CD4-positive, alpha-beta T cell treated with Interferon gamma for 1 hour (primary cell): ENCODE data around the gene CABP7.

Source experiments
- DNase-seq: peaks from one replicate; pipeline ENCODE4 v3.0.0-alpha.2; 2020

The CABP7 gene

DNA sequence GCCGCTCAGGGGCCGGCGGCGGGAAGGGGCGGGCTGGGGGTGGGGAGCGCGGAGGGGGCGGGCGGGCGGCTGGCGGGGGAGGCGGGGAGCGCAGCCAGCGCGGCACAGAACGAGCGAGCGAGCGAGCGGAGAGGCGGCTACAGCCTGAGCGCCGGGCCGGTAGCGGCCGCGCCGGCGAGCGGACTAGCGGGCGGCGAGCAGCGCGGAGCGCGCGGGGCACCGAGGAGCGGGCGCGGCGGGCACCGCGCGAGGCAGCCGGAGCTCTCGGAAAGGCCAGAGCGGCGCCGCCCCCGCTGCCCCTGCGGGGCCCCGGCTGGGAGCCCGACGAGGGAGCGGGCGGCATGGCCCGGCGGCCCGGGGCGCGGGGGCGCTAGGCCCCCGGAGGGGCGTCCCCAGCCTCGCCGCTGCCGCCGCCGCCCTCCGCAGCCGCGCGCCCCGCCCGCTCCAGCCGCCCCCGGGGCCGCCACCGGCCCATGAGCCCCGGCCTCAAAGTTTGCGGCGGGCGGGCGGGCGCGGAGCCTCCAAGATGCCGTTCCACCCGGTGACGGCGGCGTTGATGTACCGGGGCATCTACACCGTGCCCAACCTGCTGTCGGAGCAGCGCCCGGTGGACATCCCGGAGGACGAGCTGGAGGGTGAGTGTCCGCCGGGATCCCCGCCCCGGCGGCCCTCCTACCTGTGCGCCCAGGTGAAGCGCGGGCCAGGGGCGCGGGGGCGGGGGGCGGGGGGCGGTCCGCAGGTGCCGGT is at the start of gene CABP7:
CABP7 (plus strand) TSS at position 105 of the 747 bp plus-strand sequence; CDS start at position 527, 422 bp downstream.
- no peak for DNase-seq

DNA sequence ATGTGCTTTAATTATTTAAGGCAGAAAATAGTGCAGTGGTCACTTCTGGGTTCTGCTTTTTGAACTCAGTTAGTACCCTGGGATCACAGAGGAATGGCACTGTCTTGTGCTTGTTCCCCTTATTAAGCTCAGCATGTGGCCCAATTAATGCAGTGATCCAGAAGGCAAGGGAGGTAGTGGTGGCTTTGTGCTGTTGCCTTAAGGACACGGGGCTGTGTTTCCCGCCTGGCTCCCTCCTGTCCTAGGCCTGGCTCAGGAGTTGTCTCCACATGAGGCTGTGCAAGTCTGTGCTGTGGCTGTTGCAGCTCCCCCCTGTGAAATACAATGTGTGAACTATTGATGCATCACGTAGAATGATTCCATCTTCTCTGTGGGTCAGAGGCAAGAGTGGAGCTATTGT is 49.2 kb upstream of the CABP7 start:
- DNase-seq, result no peak

DNA sequence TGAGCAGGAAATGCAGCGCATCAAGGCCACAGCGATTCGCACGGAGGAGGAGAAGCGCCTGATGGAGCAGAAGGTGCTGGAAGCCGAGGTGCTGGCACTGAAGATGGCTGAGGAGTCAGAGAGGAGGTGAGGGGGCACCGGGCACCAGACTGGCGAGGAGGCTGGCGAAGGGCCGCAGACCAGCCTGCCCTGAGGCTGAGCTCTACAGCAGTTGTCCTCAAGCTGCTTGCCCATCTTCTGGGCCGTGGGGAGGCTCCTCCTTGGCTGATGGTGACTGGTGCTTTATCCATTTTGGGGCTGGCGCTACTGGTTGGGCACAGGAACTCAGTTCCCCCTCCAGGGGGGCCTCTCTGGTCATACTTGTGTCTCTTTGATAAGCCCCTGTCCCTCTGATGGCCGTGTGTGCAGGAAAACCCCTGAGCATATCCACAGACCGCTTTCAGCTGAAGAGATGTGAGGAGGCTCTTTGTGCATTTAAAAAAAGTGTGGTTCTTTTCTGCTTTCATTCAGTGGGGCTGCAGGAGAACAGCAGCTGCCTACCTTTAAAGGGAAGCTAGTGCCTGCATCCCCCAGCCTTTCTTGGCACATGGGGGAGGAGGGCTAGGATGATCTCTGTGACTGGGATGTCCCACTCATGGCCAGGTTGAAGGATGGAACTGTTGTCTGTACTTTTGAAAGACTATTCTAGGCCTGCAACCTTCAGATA is 46.3 kb upstream of the CABP7 start:
- no peak for DNase-seq

DNA sequence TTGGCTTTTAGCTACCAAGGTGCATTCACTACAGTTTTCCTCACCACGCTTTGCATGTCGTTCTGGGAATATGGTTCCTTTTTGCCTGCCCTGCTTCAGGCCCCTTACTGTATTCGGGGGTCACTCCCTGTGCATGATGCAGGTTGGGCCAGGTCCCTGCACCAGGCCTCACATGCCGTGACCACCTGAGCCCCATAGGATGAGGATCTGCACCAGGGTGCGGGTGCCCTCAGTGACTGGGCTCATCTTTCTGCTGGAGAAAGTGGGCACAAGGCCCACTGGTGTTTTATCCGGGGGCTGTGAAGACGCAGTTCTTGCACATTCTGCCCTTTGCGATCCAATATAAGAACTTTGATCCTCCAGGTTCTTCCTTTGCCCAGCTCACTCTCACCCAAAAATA is 45.7 kb upstream of the CABP7 start:
- no peak for DNase-seq

DNA sequence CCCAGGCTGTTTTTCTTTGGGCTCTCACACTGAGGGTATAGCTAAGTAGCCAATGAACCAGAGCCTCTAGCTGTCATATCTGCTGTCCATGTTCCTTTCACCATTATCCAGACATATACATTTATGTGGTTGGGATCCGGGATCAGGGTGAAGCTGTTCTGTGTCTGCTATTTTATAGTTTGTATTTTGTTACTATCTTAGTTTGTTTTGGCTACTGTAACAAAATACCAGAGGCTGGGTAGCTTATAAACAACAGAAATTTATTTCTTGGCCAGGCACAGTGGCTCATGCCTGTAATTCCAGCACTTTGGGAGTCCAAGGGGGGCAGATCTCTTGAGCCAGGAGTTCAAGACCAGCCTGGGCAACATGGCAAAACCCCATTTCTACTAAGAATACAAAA is 40.5 kb upstream of the CABP7 start:
- no peak for DNase-seq

DNA sequence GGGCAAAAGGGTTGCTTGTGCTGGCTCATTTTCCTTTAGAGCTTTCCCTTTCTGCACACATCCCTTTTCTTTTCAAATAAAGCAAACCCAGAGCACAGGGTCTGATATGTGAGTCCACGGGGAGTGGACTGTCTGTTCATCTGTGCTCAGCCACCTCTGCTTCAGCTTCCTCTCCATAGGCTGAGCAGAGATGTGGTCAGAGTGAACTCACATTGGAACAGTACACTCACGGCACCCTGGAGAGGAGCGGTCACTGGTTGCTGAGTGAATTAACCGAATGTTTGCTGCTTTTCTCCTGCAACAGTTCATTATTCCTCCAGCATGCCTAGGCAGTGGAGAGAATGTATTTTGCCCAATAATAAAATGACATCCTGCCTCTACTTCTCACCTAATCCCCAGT is 36.3 kb upstream of the CABP7 start:
- DNase-seq, result no peak

DNA sequence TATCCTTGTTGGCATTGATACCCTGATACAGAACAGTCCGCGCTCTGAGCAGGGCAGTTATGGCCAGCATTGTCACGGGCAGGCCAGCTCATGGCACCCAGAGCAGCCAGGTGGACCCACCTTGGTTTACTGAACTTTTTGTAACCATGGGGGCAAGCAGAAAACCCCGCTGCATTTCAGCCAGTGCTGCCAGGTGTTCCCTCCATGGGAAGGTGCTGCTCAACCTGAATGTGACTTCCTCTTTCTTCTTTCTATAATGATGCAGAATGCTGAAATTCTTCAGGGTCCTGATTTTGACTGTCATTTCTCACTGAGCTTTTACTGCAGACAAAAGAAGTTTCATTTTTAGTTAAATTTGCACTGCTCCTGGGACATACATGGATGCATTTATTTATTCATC is 35.6 kb upstream of the CABP7 start:
- DNase-seq, result no peak

DNA sequence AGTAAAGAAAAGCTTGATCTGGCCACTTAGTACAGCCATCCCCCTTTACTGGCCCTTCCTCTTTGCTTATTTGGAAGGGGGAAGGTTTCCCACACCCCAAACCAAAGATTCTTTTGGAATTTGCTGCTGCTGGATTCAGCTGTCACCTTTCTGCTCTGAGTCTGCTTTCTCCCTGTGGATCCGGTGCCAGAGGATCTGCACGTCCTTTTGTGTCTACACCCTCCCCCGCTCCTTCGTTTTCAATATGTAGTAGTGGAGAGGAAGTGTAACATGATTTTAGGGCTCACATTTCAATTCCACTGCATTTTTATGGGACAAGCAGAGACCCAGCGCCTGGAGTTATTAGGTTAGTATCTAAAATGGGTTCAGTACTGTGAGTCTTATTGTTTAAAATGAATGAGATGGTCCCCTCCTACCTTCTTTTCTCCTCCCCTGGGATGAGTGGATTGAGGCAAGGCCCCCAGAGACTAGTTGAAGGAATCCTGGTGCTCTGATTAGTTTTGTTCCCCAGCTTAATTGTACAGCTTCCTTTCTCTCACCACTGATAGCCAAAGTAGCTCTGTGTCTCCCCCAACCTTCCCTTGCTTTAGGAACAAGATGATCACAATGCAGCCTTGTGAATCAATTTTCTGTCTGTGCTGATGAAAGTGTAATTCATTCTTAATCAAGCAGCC is 30.5 kb upstream of the CABP7 start:
- DNase-seq, result no peak

DNA sequence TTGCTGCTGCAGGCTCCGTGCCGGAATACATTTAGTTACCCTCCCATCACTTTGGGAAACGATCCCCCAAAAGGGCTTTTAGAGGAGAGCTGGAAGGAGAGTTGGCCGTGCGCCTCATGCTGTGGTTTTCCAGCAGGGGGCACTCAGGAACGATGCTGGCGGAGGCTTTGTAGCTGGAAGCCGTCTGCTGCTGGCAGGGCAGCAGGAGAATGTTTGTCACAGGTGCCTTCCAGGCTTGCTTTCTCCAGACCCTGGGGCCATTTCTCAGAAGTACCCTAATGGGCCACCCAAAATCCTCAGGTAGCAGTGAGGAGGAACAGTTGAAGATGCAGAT is 30.0 kb upstream of the CABP7 start:
- DNase-seq, result peak; percentile 11

DNA sequence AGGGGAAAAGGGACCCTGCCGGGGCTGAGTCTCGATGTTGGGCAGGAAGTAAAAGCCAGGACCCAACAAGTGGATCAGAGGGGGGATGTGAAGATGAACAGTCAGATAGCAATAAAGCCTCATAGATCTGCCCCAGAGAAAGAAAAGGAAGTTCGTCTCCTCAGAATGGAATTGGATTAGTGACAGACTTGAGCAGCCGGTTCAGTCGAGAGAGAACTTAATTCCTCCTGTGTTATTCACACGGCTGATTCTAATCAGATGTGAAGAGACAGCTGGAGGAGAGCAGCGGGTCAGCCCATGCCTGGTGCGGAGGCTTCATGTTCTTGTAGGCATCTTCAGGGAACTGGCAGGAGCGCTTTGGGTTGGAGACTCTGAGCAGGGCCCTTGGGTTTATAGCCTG is 29.3 kb upstream of the CABP7 start:
- DNase-seq, result no peak

DNA sequence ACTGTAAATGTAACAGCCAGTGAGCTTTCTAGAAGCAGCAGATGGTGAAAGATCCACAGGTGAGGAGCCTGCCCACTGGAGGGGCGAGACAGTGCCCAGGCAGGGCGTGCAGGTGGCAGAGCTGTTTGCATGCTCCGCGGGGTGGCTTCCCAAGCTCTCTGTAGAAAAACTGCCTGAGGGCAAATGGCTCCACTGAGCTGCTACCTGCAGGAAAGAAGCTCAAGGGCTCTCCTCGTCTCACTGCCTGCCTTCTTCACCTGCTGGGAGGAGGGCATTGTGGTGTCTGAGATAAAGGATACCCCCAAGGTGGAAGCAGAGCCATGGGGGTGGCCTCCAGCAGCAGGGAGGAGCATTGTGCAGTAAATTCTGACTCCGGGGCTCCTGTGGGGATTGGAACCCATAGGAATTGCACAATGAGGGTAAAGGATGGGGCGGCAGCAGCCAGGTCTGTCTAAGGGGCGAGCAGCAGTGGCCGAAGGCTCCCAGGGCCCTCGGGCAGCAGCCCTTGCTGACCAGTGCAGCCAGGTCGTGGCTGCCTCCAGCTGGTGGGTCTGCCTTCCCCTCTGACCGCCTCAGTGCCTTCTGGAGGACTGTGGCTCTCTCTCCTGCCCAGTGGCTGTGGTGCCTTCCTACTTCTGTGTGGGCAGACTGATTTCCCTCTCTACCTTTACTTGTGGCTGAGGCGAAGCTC is 28.0 kb upstream of the CABP7 start:
- DNase-seq, result no peak

DNA sequence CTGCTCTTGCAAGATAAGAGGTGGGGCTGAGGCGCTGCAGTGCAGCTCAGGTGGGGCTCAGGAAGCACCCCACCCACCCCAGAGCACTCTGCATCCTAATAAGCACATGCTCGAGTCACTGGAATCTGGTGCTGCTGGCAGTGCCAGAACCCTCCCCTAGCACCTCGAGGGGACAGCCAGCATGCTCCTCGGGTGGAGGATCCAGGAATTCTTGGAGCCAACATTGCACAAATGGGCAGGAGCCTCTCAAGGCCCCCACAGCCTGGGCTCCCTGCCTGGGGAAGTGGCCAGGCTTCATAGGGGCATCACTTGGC is 27.5 kb upstream of the CABP7 start:
- DNase-seq, result no peak

DNA sequence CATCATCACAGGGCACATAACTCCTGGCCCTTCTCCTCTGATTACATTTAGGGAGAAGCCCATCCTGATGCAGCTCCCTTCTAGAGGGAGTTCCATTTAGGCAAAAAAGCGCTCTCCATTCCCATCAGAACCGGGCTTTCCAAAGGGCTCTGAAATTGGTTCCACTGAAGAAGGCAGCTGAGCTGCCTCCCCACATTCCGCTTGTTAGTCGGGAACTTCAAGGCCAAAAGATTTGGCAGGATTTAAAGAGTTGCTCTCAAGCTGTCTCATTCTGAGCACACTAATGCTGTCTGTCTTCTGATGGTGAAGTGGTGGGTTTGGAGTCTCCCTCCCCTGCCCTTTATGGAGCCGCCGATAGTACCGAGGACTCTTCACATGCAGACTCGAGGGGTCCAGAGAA is 26.6 kb upstream of the CABP7 start:
- DNase-seq, result no peak

DNA sequence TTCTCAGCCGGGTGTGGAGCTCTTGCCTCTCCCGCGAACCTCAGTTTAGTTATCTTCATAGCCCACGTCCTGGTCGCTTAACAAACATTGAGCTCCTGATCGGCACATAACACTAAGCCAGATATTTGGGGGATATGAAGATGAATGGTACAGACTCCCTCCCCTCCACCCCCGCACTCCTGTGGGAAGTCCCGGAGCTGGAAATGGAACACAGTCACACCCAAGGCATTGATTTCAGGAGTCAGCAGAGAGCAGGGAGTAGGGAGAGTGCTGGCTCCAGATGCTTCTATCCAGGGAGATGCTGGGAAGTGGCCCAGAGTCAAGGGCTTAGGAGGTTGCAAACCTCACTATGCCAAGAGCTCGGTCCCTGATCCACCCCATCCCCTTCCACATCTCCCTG is 26.1 kb upstream of the CABP7 start:
- DNase-seq, result no peak

DNA sequence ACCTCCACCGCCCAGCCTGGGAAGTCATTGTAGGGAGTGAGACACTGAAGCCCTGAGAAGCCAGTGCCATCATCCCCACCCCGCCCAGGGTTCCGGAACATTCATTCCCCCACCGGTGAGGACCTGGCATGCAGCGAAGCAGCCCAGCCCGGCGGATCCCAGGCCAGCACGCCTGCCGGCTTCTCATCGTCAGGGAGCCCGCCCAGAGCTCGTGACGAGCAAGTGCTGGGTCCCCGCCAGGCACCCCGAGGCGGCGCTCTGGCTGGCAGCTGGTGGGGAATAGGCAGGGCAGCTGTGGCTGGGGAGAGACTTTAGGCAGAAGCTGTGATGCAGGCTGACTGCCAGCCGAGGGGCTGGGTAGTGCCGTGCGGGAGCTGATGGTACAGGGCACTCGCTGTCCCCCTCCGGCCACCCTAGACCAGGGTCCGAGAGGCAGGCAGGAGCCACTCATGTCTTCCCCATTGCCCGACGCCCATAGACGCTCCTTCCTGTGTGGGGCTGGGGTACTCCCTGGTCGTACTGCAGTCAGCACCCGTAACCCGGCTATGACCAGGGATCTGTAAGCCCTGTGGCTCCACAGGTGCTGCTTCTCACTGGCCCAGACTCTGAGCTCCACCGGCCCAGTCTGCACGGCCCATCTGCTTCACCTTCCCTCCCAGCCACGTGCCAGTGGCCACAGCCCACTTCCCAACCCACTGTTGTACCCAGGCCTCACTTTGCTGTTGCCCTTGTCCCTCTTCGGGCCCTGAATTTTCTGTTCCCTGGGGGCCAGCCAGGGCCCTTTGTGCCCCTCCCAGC is 24.5 kb upstream of the CABP7 start:
- no peak for DNase-seq

DNA sequence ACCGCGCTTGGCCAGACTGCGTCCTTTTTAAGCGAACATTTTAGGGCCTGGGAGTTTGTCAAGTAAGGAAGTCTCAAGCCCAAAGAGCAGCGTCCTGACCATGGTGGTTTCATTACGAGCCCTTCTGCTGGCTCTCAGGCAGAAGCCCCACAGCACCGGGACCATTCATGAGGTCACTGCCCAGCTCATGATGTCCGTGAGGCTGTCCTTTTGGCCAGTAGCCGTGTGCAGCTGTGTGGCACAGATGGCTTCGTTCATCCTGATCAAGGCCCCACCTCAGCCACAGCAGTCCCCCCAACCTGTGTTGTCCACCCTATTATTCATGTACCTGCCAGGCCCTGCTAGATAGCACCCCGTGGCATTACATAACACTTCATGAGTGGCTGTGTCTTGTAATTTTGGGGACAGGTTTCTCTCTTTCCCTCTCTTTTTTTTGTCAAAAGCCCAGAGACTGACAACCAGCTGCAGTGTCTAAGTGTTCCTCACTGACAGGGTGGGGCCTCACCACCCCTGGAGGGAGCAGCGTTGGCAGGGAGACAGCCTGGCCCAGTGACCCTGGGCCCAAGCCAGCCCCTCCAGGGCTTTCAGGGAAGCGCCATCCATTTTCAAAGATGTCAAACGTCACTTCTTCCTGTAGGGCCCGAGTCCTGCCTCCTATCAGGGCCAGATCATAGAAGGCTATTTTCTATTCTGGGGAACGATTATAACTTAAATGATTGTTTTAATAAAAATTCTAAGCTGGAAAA is 21.8 kb upstream of the CABP7 start:
- DNase-seq, result no peak

DNA sequence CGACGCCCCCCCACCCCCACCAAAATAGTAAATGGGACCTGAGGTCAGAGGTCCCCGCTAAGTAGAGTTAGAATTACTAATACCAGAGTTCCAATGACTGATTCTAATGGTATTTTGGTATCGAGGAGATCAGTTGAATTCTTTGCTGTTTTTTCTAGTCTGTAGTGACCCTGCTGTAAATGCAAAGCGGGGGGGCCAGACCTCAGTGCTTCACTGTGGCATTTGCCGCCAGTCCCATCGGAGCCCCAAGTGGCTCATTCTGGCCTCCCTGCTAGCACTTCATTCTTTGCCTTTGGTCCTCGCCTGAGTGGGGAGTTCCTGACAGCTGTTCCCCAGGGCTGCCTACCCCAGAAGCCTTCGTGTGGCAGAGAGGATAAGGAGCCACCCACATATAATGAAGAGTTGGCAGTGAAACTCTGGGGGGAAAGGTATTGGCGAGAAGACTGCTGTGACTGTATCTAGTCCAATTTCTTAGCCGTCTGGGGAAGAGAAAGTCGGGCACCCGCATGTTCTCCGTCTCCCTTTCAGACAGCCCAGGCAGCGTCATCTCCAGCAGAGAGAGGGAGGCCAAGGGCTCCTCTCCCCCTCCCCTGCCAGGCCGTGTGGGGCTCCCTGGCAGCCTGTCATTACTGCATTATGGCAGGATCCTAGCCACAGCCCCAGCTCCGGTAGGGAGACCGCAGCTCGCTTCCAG is 19.4 kb upstream of the CABP7 start:
- DNase-seq, result no peak

DNA sequence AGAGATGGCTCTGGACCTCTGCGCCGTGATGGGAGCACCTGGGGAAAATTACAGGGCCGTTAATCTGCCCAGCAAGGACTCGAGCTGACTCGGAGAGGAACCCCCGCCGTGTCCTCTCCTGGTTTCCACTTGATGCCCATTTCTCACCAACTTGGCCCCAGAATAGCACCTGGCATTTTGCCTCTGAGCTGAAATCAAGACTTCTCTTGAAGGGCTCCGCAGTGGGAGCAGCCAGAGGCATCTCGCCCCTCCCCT is 19.0 kb upstream of the CABP7 start:
- DNase-seq, result no peak

DNA sequence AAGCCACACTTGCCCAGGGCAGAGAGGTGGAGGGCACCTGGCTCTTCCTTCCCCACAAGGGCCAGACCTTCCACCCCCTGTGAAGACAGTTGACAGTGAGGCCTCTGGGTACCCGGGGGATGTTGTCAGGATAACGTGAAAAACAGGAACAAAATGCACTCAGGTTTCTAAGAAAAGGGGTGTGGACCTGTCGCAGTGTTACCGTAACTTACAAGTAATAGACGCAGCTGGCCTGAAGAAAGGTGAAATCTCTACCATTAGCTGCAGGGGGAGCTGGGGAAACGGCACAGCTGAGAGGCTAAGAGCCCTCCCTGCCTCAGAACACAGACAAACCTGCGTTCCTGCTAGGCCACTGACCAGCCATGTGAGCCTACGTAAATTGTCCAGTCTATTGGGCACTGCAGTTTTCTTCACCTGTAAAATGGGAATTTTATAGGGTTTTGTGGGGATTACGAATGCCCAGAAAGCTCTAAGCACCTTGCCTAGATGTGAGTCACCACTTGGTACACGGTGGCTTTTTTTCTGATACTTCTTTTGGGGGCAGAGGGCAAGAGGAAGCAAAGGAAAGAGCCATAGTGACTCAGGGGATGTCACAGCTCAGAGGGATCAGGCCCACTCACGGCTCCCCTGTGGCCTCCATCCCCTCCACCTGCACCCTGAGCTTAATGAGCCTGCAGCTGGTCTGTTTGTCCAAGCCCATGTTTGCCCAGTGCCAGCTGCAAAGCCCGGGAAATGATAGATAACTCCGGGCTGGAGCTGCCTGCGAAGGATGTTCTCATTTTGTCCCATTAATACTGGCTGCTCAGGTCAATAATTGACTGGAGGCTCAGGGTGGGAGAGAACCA is 18.4 kb upstream of the CABP7 start:
- DNase-seq, result no peak

DNA sequence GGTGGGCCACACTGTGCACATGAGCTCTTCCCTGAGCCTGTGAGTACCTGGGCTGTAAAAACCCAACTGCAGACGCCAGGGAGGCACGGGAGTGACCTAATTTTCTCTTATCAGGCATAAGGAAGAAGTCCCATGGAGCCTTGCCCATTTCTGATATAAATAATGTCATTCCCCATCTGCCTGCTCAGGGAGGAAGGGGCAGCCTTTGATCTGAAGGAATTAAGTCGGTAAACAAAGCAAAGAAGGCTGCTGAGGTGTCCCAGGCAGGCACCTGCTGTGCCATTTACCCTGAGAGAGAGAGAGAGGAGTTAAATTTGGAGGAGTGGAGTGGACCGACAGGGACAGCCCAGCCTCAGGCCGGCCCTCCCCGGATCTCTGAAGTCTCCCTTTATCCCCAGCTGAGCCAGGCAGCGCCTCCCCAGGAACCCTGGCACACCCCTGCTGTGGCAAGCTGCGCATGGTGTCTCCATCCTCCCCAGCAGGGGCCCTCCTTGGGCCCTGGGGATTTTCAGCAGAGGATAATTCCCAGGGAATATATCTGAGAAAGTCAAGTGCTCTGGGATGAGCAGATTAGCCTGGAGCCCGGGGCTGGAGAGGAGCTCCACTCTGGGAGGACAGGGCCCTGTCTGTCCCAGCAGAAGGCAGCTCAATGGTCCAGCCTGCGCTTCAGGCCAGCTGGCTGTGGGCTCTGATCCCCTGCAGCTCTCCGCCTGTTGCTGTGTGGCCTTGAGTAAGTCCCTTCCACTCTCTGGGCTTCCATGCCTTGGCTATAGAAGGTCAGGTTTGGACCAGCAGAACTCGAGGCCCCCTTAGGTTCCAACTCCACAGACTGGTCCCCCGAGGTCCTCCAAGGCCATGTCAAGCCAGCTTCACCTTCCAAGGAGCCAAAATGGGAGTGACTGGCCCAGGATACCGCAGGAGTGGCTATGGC is 17.5 kb upstream of the CABP7 start:
- DNase-seq, result no peak
